K562 (cell line): ENCODE measurements around the gene RNF207. TPM values are rescaled to one million over a fixed set of nuclear protein-coding genes. Genes with fewer than 3 reads are reported as not detected.
A peak's percentile ranks its signal among the peaks of the same experiment; 100 is the strongest.

ENCODE experiments used
- BCOR ChIP-seq: fragments of 450-650 bp; IDR thresholded peaks from 2 replicates; pipeline ENCODE4 v1.6.1; 2016
- CAMTA2 ChIP-seq: fragments of 250-450 bp; sonication (Bioruptor Pico); conservative IDR thresholded peaks from 2 replicates; pipeline ENCODE4 v1.5.1; 2022
- CBX1 ChIP-seq: sonication (generic); IDR thresholded peaks from 2 replicates; pipeline ENCODE4 v1.6.1; 2016; ENCODE audit warnings: antibody characterized with exemption, low read depth, mild to moderate bottlenecking
- CREB1 ChIP-seq, 2 experiments: sonication (generic) in 1 of 2; formaldehyde crosslinking in 1 of 2; IDR thresholded peaks; 2 replicates each; pipeline versions ENCODE4 v1.6.1 to v1.8.0; 2012 to 2022; ENCODE audit warnings: inconsistent platforms in 1 of 2, mild to moderate bottlenecking in 1 of 2, missing genetic modification reagents in 1 of 2, moderate library complexity in 1 of 2
- HMBOX1 ChIP-seq: sonication (generic); IDR thresholded peaks from 2 replicates; pipeline ENCODE4 v1.6.1; 2016
- MAX ChIP-seq: sonication (generic); formaldehyde crosslinking; IDR thresholded peaks from 2 replicates; pipeline ENCODE4 v1.9.0; 2022; ENCODE audit warnings: mild to moderate bottlenecking, missing genetic modification reagents
- MAZ ChIP-seq, 2 experiments: fragments of 450-650 bp in 1 of 2; sonication (generic) in 1 of 2; formaldehyde crosslinking; IDR thresholded peaks in 1 of 2; conservative IDR thresholded peaks in 1 of 2; 2 replicates each; pipeline versions ENCODE4 v1.4.0 to v1.5.0; 2020; ENCODE audit warnings: mild to moderate bottlenecking in 1 of 2, missing genetic modification reagents in 1 of 2
- MLLT1 ChIP-seq, 2 experiments: fragments of 450-650 bp; IDR thresholded peaks; 2 replicates each; pipeline ENCODE4 v1.6.1; 2016
- NR2C2 ChIP-seq, 2 experiments: fragments of 200-800 bp in 1 of 2; sonication (Bioruptor generic) in 1 of 2; sonication (generic) in 1 of 2; formaldehyde crosslinking in 1 of 2; IDR thresholded peaks; 2 replicates each; pipeline versions ENCODE4 v1.6.1 to v1.8.0; 2016 to 2022; ENCODE audit warnings: mild to moderate bottlenecking in 1 of 2, missing compliant biosample characterization in 1 of 2, missing genetic modification characterization in 1 of 2, missing genetic modification reagents in 1 of 2
- SMARCA5 ChIP-seq: fragments of 450-650 bp; IDR thresholded peaks from 2 replicates; pipeline ENCODE4 v1.6.1; 2016
- SPI1 ChIP-seq: IDR thresholded peaks from 2 replicates; pipeline ENCODE4 v1.6.1; 2011; ENCODE audit warnings: low read depth, low read length, control low read depth, borderline replicate concordance
- TAL1 ChIP-seq: fragments of 450-650 bp; IDR thresholded peaks from 2 replicates; pipeline ENCODE4 v1.6.1; 2016; ENCODE audit warnings: mild to moderate bottlenecking
- TFAP4 ChIP-seq: sonication (generic); formaldehyde crosslinking; IDR thresholded peaks from 2 replicates; pipeline ENCODE4 v1.8.0; 2022; ENCODE audit warnings: missing genetic modification reagents, mild to moderate bottlenecking, moderate library complexity, borderline replicate concordance
- U2AF1 ChIP-seq: fragments of 200-400 bp; formaldehyde crosslinking; optimal IDR thresholded peaks from 2 replicates; pipeline ENCODE3; 2017; ENCODE audit warnings: mild to moderate bottlenecking, low read depth, low read length, moderate library complexity
- ZBTB11 ChIP-seq, 3 experiments: fragments of 200-800 bp in 1 of 3; fragments of 250-450 bp in 1 of 3; fragments of 450-650 bp in 1 of 3; sonication (Bioruptor Pico) in 1 of 3; sonication (Bioruptor generic) in 1 of 3; formaldehyde crosslinking in 1 of 3; IDR thresholded peaks; 2 replicates each; pipeline versions ENCODE4 v1.6.1 to v1.8.0; 2016 to 2022; ENCODE audit warnings: mild to moderate bottlenecking in 2 of 3, missing genetic modification characterization in 2 of 3, missing compliant biosample characterization in 1 of 3, moderate library complexity in 1 of 3
- ZNF311 ChIP-seq: fragments of 250-450 bp; sonication (Bioruptor Pico); IDR thresholded peaks from 2 replicates; pipeline ENCODE4 v1.4.0; 2020; ENCODE audit warnings: mild to moderate bottlenecking, moderate library complexity
- ZNF384 ChIP-seq: IDR thresholded peaks from 2 replicates; pipeline ENCODE4 v1.6.1; 2012; ENCODE audit warnings: low read depth, low read length, improper control_type of control experiment
- polyA plus RNA-seq, 8 experiments: library from polyadenylated mRNA; depleted of rRNA in 4 of 8; stranded (reverse) in 5 of 8; unstranded in 3 of 8; fragments of >200 nt; fragmentation: Nextera tagmentation in 2 of 8; fragmentation: Illumina TruSeq in 1 of 8; extraction: Ambion mirVana in 2 of 8; extraction: Trizol in 1 of 8; gene quantifications; 2 replicates each; pipeline versions ENCODE4 v1.2.1 to v1.2.3, GENCODE V29; 2011 to 2014; ENCODE audit warnings: inconsistent platforms in 1 of 8, missing spikeins in 1 of 8
- total RNA-seq, 7 experiments: library from RNA; depleted of rRNA in 6 of 7; stranded (reverse); fragments of >200 nt in 6 of 7; fragmentation: Illumina TruSeq in 2 of 7; extraction: Trizol in 2 of 7; gene quantifications; 2 replicates each; pipeline versions ENCODE4 v1.2.1 to v1.2.3, GENCODE V29; 2011 to 2021; ENCODE audit warnings: low replicate concordance in 1 of 7

Gene RNF207
- total and polyA plus RNA-seq, 9 of the 15 experiments (the other 6 are each of a cell fraction or from before 2014, with no cell fraction given), result 2.7 to 30.6 (median 12.9) TPM

GRCh38 chr1:6234502-6235295 is 28.8 kb downstream of the RNF207 start (continued):
- TF ChIP-seq TAL1 (no peak), MLLT1 (IDR thresholded peaks at IDR 0.05) (peak in 1 of 2 experiments; percentile 76; a peak in 2 of 4 replicates), SMARCA5 (peak; percentile 91), ZBTB11 (CRISPR knock-in tag; IDR thresholded peaks at IDR 0.05) (0 out of 6 replicates have a peak, but pooled peaks of 1 of the 3 experiments have one; percentile 26), CREB1 (IDR thresholded peaks at IDR 0.05) (no peak), CREB1 (CRISPR knock-in tag; IDR thresholded peaks at IDR 0.05) (no peak), MAX (CRISPR knock-in tag) (no peak; the same call in 1 of the 2 replicates), TFAP4 (CRISPR knock-in tag) (peak; percentile 27; the same call in 1 of the 2 replicates), BCOR (peak; percentile 97), HMBOX1 (peak; percentile 15; the same call in 1 of the 2 replicates), MAZ (CRISPR knock-in tag; conservative IDR thresholded peaks at IDR 0.05 in 1 of 2, IDR thresholded peaks at IDR 0.05 in 1 of 2) (0 out of 4 replicates have a peak, but pooled peaks of 1 of the 2 experiments have one; percentile 13), U2AF1 (no peak), ZNF384 (no peak), NR2C2 (CRISPR knock-in tag; IDR thresholded peaks at IDR 0.05) (0 out of 2 replicates have a peak, but pooled peaks have one; percentile 63), NR2C2 (tag; IDR thresholded peaks at IDR 0.05) (no peak), CBX1 (peak; percentile 62), CAMTA2 (CRISPR knock-in tag) (no peak), SPI1 (0 out of 2 replicates have a peak, but pooled peaks have one; percentile 7), ZNF311 (no peak)
